ENCODE results near the gene RPH3AL.
A peak's percentile ranks its signal among the peaks of the same experiment; 100 is the strongest.
"Not testable (repeated sequence)": the region's sequence is repeated elsewhere in the genome, so short reads cannot be mapped to it uniquely, and the experiment has no call there.

RPH3AL gene

DNA sequence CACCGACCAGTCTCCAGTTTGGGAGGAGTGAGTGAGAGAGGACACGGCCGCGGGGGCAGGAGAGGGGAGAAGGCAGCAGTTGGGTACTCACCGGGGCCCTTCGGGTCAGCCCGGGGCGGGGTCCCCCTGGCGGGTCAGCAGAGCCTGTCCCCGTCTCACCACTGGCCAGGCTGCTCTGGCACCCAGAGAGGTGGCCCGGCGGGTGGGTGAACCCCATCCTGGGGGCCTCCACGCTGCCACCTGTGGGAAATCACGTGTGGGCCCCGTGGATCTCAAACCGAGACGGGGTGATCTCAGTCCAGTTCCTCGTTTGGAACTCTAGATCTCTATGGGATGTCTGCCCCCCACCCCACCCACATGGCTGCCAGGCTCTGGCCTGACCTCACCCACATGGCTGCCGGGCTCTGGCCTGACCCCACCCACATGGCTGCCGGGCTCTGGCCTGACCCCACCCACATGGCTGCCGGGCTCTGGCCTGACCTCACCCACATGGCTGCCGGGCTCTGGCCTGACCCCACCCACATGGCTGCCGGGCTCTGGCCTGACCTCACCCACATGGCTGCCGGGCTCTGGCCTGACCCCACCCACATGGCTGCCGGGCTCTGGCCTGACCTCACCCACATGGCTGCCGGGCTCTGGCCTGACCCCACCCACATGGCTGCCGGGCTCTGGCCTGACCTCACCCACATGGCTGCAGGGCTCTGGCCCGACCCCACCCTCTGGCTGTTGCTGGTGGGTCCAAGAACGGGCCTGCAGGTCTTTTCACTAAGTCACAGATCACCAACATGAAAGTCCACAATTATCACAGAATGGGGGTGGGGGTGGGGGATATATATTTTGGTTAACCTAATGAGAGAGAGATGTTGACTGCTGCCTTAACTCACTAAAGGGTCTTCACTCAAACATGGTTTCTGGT lies 136.8 kb downstream of the RPH3AL start:
- DNase-seq: not testable (repeated sequence)

DNA sequence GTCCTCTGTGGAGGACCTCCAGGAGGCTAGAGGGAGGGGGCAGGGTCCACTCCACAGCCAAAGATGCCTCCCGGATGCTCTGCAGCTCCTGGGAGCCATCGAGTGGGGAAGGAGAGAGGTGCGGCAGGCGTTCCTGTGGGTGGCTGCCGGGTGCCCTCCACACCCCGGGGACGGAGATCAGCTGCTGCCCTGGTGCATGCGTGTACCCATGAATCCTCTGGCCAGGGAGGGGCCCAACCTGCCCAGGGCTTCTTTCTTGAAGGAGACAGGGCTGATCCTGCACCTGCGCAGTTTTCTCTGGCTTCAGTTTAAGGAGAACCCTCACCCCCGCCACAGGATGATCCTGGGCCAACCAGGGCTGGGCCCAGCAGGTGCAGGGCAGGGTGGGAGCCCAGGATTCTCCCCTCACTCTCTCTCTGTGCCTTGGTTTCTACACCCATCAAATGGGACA lies 137.7 kb downstream of the RPH3AL start:
- no peak for DNase-seq

DNA sequence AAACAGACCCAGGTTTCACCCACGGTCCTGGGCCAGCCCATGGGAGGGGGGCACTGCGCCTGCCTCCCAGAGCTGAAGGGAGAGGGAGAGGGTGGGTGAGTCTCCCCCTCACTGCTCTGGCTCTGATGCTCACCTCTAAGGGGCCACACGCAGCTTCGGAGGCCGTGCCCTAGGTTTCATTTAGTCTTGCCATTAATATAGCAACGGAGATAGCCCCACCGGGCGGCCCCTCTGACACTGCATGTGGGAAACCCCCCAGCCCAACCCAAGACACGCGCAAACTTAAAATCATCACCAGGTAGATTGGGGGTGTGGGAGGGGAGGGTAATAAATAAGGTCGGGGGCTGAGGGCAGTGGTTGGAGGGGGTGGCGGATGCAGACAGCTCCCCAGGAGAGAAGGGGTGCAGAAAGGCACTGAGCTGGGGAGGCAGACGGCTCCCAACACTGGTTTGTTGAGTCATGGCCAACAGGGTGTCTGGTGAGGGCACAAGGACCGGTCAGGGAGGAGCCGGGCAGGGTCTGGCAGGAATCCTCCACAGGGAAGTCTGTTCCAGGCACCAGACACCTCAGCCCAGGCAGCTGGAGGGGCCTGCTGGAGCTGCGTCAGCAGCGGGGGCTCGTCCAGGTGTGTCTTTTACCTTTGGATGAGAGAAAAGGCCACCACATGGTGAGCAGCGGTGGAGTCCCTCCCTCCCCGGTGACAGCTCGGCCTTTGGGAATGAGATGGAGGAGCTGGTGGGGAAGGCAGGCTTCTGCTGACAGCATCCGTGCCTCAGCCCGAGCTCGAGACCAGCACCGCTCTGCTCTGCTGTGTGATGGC lies 139.1 kb downstream of the RPH3AL start:
- DNase-seq: no peak

- DNase-seq: no peak
Measured at GRCh38 chr17:210402-210801, 142.2 kb downstream of the RPH3AL start.

DNA sequence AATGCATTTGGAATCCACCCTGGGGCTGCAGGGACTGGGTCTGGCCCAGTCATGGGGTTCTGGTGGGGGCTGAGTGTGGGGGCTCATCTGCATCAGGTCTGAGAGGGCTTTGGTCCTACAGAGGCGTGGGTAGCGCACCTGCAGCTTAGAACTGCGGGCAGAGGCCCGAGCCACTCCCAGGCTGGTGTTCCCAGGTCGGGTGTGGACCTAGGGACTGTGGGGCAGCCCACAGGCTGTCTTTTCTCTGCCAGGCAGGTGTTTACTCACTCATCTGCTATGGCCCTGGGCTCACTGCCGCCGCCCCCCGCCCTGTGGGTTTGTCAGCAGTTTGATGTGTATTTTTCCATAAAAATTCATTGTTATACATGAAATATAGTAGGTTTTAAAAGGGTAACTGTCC lies 144.2 kb downstream of the RPH3AL start:
- no peak for DNase-seq

DNA sequence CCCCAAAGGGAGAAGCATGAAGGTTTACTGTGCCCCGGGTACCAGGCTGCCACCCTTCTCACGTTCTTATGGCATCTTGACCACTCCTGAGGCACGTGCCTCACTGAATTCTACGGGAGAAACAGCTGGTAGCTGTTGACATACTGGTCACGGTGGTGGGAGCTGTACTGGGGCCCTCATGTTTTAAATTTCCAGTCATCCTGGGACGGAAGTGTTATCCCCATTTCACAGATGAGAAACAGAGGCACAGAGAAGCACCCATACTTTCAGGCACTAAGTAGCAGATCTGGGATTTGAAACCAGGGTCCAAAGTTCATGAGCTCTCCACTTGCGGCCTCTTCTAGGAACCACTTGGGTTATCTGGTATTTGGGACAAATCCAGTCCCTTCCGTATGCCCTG lies 144.8 kb downstream of the RPH3AL start:
- DNase-seq: no peak

DNA sequence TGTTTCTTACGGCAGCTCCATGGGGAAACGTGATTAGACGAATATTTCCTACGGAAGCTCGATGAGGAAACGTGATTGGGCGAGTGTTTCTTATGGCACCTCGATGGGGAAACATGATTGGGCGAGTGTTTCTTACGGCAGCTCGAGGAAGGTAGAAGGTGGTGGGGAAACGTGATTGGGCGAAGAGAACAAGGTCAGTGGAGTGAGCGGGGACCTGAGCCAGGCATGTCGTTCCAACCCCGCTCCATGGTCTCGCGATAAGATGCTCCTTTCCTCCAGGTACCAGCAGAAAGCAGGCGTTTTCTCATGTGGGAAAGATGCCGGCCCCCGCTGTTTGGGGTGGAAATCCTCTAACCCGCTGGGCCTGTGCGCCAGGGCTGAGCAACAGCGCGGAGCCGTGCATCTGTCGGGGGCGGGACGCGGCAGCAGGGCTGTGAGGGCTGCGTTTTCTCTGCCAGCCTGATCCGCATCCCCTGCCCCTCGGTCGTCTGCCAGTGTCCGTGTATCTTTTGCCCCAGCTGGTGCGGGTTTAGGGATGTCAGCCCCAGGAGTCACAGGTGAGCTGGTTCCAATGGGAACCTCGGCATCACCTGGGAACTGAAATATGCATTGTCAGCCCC lies 145.6 kb downstream of the RPH3AL start:
- DNase-seq: no peak

- not testable (repeated sequence) for DNase-seq
Measured at GRCh38 chr17:206484-206883, 146.1 kb downstream of the RPH3AL start.

- DNase-seq: no peak
Measured at GRCh38 chr17:205817-206216, 146.8 kb downstream of the RPH3AL start.

DNA sequence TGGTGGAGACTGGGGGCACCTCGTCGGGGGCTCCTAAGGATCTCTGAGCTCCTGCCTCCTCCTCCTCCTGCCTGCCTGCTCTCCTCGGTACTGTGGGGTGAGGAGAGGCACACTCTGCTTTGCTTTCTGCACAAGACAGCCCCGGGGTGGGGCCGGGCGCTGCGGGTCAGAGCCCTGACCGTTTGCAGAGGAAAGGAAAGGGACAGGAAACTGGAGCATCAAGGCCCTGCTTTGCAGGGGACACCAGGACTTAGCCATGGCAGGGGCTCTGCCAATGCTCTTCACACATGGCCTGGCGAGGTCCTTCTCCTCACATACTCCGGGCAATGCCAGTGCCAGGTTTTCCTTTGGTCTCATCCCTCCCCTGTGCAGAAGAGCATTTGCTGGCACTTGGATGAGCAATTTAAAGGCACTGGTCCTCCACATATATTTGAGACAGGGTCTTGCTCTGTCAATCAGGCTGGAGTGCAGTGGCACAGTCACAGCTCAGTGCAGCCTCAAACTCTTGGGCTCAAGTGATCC lies 147.4 kb downstream of the RPH3AL start:
- DNase-seq: no peak

GRCh38 chr17:204427-205147 lies 148.0 kb downstream of the RPH3AL start:
- no peak for DNase-seq

DNA sequence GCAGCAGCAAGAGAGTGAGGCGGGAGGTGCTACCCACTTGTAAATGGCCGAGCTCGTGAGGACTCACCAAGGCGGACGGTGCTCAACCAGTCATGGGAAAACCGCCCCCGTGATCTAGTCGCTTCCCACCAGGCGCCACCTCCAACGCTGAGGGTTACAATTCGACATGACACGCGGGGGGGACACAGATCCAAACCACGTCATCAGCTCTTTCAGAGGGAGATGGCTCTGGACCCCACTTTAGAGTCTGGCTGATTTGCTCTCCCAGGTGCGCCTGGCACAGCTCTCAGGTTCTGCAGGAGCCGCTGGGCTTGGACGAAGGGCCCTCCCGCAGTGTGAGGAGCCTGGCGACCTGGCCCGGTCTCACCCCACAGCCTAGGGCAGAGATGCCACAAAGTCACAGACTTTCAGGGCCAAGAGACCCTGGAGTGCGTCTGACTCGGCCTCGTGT lies 150.1 kb downstream of the RPH3AL start:
- no peak for DNase-seq

DNA sequence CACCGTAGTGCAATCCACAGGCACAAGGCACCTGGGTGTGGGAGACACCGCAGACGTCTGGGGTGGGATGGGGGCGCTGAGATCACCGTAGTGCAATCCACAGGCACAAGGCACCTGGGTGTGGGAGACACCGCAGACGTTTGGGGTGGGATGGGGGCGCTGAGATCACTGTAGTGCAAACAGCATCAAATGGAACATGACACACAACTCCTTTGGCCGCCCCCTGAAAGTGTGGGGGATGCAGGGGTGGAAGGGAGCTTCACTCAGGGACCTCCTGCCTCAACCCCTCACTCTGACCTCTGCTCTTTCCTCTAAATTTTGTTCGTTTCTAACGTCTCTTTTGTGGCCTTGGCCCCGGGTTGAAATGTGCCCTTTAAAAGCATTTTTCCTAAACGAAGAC lies 150.9 kb downstream of the RPH3AL start:
- not testable (repeated sequence) for DNase-seq

- DNase-seq: not testable (repeated sequence)
Measured at GRCh38 chr17:201257-201656, 151.3 kb downstream of the RPH3AL start.

DNA sequence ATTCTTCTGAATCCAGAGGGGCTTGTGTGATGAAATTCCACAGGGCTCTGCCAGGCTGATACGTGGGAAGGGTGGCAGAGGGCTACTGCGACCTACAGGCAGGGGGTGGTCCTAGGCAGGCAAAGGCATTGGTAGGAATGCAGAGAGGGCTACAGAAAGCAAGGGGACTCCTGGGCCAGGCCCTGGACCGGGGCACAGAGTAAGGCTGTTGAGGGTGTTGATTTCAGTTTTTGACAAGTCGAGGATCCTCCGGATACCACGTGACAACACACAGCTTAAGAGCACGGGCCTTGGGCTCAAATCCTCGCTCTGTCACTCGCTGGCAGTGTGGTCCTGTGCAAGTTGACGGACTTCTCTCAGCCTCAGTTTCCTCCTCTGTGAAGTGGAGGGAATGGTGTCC lies 152.0 kb downstream of the RPH3AL start:
- DNase-seq: no peak

- peak; percentile 76 for DNase-seq
Measured at GRCh38 chr17:199806-200545, 152.6 kb downstream of the RPH3AL start.

GRCh38 chr17:199191-199604 lies 153.4 kb downstream of the RPH3AL start:
- peak; percentile 56 for DNase-seq

DNA sequence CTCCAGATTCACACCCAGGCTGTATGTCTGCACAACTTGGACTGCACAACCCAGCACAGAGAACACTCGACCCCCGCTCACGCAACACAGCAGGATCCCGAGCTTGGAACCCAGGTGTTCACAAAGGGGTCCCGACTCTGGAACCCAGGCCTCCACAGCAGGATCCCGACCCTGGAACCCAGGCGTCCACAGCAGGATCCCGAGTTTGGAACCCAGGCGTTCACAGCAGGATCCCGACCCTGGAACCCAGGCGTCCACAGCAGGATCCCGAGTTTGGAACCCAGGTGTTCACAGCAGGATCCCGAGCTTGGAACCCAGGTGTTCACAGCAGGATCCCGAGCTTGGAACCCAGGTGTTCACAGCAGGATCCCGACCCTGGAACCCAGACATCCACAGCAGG lies 154.4 kb downstream of the RPH3AL start:
- not testable (repeated sequence) for DNase-seq

DNA sequence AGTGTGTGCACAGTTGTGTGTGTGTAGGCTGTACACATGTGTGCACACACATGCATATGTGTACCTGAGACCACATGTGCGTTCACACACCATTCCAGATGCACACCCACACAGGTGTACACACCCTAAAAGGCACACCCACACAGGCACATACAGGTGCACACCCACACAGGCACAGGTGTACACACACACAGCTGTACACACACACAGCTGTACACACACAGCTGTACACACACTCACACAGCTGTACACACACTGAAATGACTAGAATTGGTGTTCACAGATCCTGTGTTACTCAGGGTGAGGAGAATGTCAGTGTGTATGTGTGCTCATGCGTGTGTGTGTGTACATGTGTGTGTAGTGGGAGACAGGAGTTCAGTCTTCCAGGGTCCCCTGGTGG lies 155.3 kb downstream of the RPH3AL start:
- DNase-seq: no peak

DNA sequence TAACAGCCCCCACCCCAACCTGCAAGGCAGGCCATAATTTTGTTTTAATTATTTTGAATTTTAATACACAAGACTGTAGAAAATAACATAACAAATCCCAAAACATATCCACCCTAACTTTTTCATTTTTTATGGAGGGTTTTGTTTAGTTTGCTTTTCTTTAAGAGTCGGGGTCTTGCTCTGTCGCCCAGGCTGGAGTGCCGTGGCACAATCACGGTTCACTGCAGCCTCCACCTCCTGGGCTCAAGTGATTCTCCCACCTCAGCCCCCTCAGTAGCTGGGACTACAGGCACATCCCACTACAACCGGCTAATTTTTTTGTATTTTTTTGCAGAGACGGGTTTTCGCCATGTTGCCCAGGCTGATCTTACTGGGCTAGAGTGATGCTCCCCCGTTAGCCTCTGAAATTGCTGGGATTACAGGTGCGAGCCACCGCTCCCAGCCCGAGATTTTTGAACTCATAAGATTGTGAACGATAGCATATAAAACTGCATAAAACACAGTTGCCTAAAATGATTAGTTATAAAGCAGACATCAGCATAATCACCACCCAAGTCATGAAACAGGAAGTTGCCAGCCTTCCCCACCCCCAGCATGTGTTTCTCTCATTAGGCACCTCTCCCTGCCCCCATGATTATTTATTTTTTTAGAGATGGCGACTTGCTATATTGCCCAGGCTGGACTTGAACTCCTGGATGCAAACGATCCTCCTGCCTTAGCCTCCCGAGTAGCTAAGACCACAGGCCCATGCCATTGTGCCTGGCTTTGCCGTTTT lies 157.6 kb downstream of the RPH3AL start:
- DNase-seq: no peak

Data from right hindlimb (tissue), 1 donor.